ENCODE measurements around the gene ANKS6.

- TF ChIP-seq TCF12 (IDR thresholded peaks at IDR 0.05; ENCODE audit: low read depth, low read length) (no peak), CTCF (IDR thresholded peaks at IDR 0.05; ENCODE audit: control extremely low read depth in 1 of 3, insufficient read depth in 1 of 3, low read depth in 1 of 3, low read length in 3 of 3) (no peak), SIN3A (conservative IDR thresholded peaks at IDR 0.05 in 1 of 2, IDR thresholded peaks at IDR 0.05 in 1 of 2; ENCODE audit: low read depth in 1 of 2, low read length in 2 of 2) (no peak), POLR2A (IDR thresholded peaks at IDR 0.05; ENCODE audit: control extremely low read depth in 1 of 2, low read depth in 2 of 2, low read length in 2 of 2) (no peak), KDM1A (IDR thresholded peaks at IDR 0.05; ENCODE audit: borderline replicate concordance, low read length) (no peak), EP300 (IDR thresholded peaks at IDR 0.05; ENCODE audit: borderline replicate concordance in 1 of 2, low read depth in 2 of 2, low read length in 2 of 2) (no peak), CBX5 (IDR thresholded peaks at IDR 0.05; ENCODE audit: low read depth, low read length) (no peak)
- TF ChIP-seq, protein P1, sequence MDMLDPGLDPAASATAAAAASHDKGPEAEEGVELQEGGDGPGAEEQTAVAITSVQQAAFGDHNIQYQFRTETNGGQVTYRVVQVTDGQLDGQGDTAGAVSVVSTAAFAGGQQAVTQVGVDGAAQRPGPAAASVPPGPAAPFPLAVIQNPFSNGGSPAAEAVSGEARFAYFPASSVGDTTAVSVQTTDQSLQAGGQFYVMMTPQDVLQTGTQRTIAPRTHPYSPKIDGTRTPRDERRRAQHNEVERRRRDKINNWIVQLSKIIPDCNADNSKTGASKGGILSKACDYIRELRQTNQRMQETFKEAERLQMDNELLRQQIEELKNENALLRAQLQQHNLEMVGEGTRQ (IDR thresholded peaks at IDR 0.05; ENCODE audit: low read length), result no peak
Observed at GRCh38 chr9:98742325-98743280, 53.8 kb downstream of the ANKS6 start.

Data from H1 (cell line).